Suprapubic skin (tissue), 4 donors: ENCODE measurements around the gene GNA14. TPM values are rescaled to one million over a fixed set of nuclear protein-coding genes. Genes with fewer than 3 reads are reported as not detected.

Experiments used
- DNase-seq, 2 donors: peaks; one replicate each; pipeline ENCODE4 v3.0.0-alpha.2; 2019; ENCODE audit warnings: low spot score in 2 of 2
- H3K27ac ChIP-seq: fragments of 200-600 bp; sonication (generic); one replicate; pipeline ENCODE4 v1.5.1; 2019
- H3K27me3 ChIP-seq: fragments of 200-600 bp; sonication (generic); one replicate; pipeline ENCODE4 v1.5.1; 2019
- H3K36me3 ChIP-seq: fragments of 200-600 bp; sonication (generic); one replicate; pipeline ENCODE4 v1.5.1; 2019
- H3K4me1 ChIP-seq: fragments of 200-600 bp; sonication (generic); one replicate; pipeline ENCODE4 v1.5.1; 2019
- H3K4me3 ChIP-seq: fragments of 200-600 bp; sonication (generic); one replicate; pipeline ENCODE4 v1.5.1; 2019; ENCODE audit warnings: mild to moderate bottlenecking
- H3K9me3 ChIP-seq: fragments of 200-600 bp; sonication (generic); one replicate; pipeline ENCODE4 v1.5.1; 2019
- CTCF ChIP-seq, 2 donors: fragments of 200-600 bp in 1 of 2; fragments of 450-650 bp in 1 of 2; sonication (generic) in 1 of 2; IDR thresholded peaks; one replicate each; pipeline ENCODE4 v1.5.1; 2016 to 2019; ENCODE audit warnings: antibody characterized with exemption in 2 of 2, mild to moderate bottlenecking in 1 of 2, moderate library complexity in 1 of 2
- EP300 ChIP-seq: sonication (generic); formaldehyde crosslinking; IDR thresholded peaks from one replicate; pipeline ENCODE4 v1.6.1; 2017; ENCODE audit warnings: antibody characterized with exemption
- POLR2A ChIP-seq, 2 donors: fragments of 450-650 bp; IDR thresholded peaks; one replicate each; pipeline ENCODE4 v1.6.1; 2017; ENCODE audit warnings: antibody characterized with exemption in 2 of 2, mild to moderate bottlenecking in 2 of 2, moderate library complexity in 2 of 2
- POLR2AphosphoS5 ChIP-seq, 3 donors: sonication (generic); formaldehyde crosslinking; IDR thresholded peaks; one replicate each; pipeline ENCODE4 v1.6.1; 2017; ENCODE audit warnings: antibody characterized with exemption in 3 of 3
- WGBS: methylation state at CpG from one replicate; pipeline ENCODE4 v1.1.5; 2018; 5-methylcytosine and 5-hydroxymethylcytosine counted together
- total RNA-seq, 4 donors: library from RNA; depleted of rRNA; stranded (reverse); fragments of >200 nt; gene quantifications; one replicate each; pipeline ENCODE4 v1.1.0, GENCODE V29; 2016

The GNA14 gene
- total RNA-seq, 4 donors from 2014 or later = 0.42 to 4.2 (median 2.0) TPM

GRCh38 chr9:77672183-77672582, 24.1 kb upstream of the GNA14 start:
- H3K4me1 ChIP-seq = no peaks in the 10 kb centered on the region
- no peak for DNase-seq
- no peaks in the 10 kb centered on the region for H3K36me3 ChIP-seq
- no peak overlapping the region for H3K27ac ChIP-seq
- no peaks in the 10 kb centered on the region for H3K27me3 ChIP-seq
- TF ChIP-seq EP300 (no peak), CTCF (IDR thresholded peaks at IDR 0.05) (no peak), POLR2A (IDR thresholded peaks at IDR 0.05) (no peak), POLR2AphosphoS5 (IDR thresholded peaks at IDR 0.05) (no peak)
- no peaks in the 10 kb centered on the region for H3K9me3 ChIP-seq
- no peak overlapping the region for H3K4me3 ChIP-seq
- 72% methylated on average over 4 of the region's 4 CpGs for WGBS

- no peak overlapping the region for H3K4me3 ChIP-seq
- H3K27ac ChIP-seq = no peak overlapping the region
- WGBS = 91% methylated on average over 1 of the region's 1 CpG
- no peaks in the 10 kb centered on the region for H3K36me3 ChIP-seq
- no peaks in the 10 kb centered on the region for H3K9me3 ChIP-seq
- TF ChIP-seq CTCF (IDR thresholded peaks at IDR 0.05) (no peak), POLR2A (IDR thresholded peaks at IDR 0.05) (no peak), EP300 (no peak), POLR2AphosphoS5 (IDR thresholded peaks at IDR 0.05) (no peak)
- peaks cover 11% of the 10 kb centered on the region for H3K4me1 ChIP-seq
- no peaks in the 10 kb centered on the region for H3K27me3 ChIP-seq
- DNase-seq = no peak
Observed at GRCh38 chr9:77667151-77667550, 19.0 kb upstream of the GNA14 start.

GRCh38 chr9:77663754-77664153, 15.6 kb upstream of the GNA14 start:
- Histone ChIP-seq H3K36me3 (no peaks in the 10 kb centered on the region), H3K4me3 (no peak overlapping the region), H3K9me3 (no peaks in the 10 kb centered on the region), H3K27ac (no peak overlapping the region), H3K4me1 (peaks cover 11% of the 10 kb centered on the region), H3K27me3 (no peaks in the 10 kb centered on the region)
- TF ChIP-seq CTCF (IDR thresholded peaks at IDR 0.05) (no peak), POLR2AphosphoS5 (IDR thresholded peaks at IDR 0.05) (no peak), POLR2A (IDR thresholded peaks at IDR 0.05) (no peak), EP300 (no peak)
- DNase-seq = no peak
- WGBS = 17% methylated on average over 5 of the region's 5 CpGs

- TF ChIP-seq EP300 (no peak), CTCF (IDR thresholded peaks at IDR 0.05) (no peak), POLR2A (IDR thresholded peaks at IDR 0.05) (no peak), POLR2AphosphoS5 (IDR thresholded peaks at IDR 0.05) (no peak)
- WGBS = 91% methylated on average over 7 of the region's 7 CpGs
Observed at GRCh38 chr9:77661566-77662085, 13.5 kb upstream of the GNA14 start.

GRCh38 chr9:77659926-77660325, 11.8 kb upstream of the GNA14 start:
- no peaks in the 10 kb centered on the region for H3K27me3 ChIP-seq
- H3K4me3 ChIP-seq = no peak overlapping the region
- peaks cover 11% of the 10 kb centered on the region for H3K4me1 ChIP-seq
- 94% methylated on average over 5 of the region's 5 CpGs for WGBS
- no peaks in the 10 kb centered on the region for H3K9me3 ChIP-seq
- DNase-seq = no peak
- no peak overlapping the region for H3K27ac ChIP-seq
- no peaks in the 10 kb centered on the region for H3K36me3 ChIP-seq
- TF ChIP-seq POLR2AphosphoS5 (IDR thresholded peaks at IDR 0.05) = no peak
- no peak for TF ChIP-seq EP300
- no peak for TF ChIP-seq CTCF (IDR thresholded peaks at IDR 0.05)
- no peak for TF ChIP-seq POLR2A (IDR thresholded peaks at IDR 0.05)

More at GRCh38 chr9:77661566-77662085, 13.5 kb upstream of the GNA14 start:
- H3K27me3 ChIP-seq = no peaks in the 10 kb centered on the region
- H3K27ac ChIP-seq = no peak overlapping the region
- no peak for DNase-seq
- H3K36me3 ChIP-seq = no peaks in the 10 kb centered on the region
- peaks cover 11% of the 10 kb centered on the region for H3K4me1 ChIP-seq
- no peak overlapping the region for H3K4me3 ChIP-seq
- no peaks in the 10 kb centered on the region for H3K9me3 ChIP-seq
